HG02642 (cell line): Measurements from ENCODE around the gene NCOA7.
"Not testable (repeated sequence)": the region's sequence is repeated elsewhere in the genome, so short reads cannot be mapped to it uniquely, and the experiment has no call there.

ENCODE experiments used
- ATAC-seq: cut with Tn5 transposase; IDR thresholded peaks from one replicate; pipeline ENCODE4 v1.9.1; 2021; ENCODE audit warnings: mild to moderate bottlenecking; ENCODE audit not compliant: unreplicated experiment, poor library complexity

NCOA7 gene

GRCh38 chr6:125753937-125754259 is 36.9 kb upstream of the NCOA7 start:
- ATAC-seq: no peak

- ATAC-seq: no peak
Measured at GRCh38 chr6:125754566-125754965, 36.2 kb upstream of the NCOA7 start.

GRCh38 chr6:125759184-125759902 is 31.4 kb upstream of the NCOA7 start:
- no peak for ATAC-seq

- ATAC-seq: no peak
Measured at GRCh38 chr6:125759959-125760457, 30.8 kb upstream of the NCOA7 start.

DNA sequence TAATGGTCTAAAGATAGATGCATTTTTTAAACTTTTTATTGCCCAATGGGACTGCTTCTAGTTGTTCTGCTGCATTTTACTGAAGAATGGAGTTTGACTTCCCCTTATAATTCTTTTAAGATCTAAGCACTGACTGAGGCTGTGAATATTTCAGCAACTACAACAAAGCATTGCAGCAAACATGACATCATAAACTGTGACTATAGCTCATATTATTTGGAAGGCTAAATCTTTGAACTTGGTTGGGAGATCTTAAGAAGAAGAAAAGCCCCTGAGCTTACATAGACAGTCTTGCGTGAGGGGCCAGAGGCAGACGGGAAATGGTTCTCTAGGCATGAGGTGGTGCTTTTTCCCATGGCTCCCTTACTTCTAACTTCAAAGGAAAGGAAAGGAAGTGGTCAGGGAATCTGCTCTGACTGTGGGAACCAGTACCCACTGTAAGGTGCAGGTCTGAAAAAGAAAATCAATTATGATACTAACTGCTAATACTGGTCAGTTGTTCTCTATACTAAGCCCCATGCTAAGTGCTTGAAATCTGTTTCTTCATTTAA is 26.6 kb upstream of the NCOA7 start:
- ATAC-seq: no peak

DNA sequence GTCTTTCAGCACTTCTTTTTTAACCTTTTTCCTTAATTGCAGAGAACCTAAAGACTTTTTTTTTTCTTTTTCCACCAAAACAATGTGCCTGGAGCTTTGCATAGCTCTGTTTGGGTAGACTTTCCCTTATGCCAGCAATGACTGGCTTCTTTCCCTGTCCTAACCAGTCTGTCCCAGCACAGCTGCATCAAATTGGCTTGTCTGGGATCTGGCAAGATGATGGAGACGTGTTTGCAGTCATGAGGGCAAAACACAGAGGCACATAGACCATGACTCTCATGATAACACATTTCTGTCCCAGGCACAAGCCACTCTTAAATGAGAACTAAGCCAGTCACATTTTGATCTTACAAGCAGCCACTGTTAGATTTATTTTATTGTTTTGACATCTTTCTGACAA is 24.8 kb upstream of the NCOA7 start:
- ATAC-seq: no peak

DNA sequence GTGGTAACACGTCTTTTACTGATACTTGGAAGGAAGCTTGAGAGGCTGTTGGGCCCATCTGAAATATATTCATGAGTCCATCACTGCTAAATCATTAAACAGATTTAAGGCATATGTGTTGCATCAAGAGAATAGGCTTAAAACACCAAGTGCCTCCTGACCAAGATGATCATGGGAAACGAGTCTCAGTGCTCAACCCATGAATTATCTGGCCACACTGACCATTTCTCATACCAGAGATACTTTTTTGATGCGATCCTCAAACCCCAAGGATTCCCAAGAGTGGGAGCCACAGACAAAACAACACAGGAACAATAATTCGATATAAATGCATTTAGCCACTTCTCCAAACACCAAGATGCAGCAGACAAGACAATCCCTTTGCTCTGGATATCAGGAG is 24.1 kb upstream of the NCOA7 start:
- no peak for ATAC-seq

DNA sequence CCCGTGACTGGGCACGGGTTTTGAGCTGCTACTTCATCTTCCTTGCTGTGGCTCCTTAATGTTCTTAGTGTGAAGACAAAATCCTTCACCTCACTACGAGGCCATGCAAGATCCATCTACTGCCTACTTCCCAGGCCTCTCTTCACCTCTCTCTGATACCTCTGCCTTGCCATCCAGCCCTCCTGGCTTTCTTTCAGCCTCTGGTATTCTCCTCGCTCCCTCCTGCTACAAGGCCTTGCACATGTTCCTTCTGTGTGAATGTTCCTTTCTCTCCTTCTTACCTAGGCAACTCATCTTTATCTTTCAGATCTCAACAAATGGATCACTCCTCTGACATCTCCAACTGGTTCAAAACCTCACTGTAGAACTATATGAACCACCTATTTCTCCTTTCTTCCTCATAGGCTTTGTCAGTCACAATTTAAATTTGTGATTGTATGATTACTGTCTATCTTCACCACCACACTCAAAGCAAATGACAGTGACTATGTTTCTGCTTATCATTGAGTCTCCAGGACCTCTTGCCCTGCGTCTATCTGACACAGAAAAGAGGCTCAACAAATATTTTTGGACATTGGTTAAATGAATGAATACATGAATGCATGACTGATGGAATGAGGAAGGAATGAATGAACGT is 21.5 kb upstream of the NCOA7 start:
- no peak for ATAC-seq

DNA sequence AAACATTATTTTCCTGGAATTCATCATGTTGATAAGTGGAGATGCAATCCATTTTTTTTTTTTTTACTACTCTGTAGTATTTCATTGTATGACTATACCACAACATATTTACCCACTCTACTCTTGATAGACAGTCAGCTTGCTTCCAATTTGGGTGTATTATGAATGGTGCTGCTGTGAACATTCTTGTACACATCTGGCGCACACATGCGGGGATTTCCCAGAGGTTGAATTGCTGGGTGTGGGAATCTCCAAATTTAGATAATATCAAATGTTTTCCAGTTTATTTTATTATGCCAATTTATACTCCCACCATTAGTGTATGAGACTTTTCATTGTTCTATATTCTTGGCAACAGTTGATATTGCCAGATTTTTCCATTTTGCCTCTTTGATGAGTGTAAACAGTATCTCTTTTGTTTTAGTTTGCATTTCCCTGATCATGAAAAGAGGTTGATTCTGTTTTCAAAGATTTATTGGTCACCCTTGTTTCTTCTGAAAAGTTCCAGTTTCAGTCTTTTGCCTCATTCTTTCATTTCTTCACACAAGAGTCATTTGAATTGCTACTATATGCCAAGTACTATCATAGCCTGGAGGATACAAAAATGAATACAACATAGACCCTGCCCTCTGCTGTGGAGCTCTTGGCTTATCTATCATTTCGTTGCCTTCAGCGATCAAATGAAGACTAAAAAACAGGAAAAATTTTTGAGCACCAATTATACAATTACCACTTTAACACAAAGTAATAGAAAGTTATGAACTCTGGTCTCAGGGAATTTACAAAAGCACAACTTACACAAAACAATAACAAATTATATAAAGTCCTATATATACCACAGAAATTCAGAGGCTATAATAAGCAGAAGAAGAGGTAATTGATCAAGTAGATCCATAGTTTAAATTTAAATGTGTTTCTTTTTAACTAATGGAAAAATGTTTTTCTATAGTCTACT is 17.1 kb upstream of the NCOA7 start:
- ATAC-seq: peak; percentile 45

GRCh38 chr6:125776107-125776826 is 14.5 kb upstream of the NCOA7 start:
- ATAC-seq: not testable (repeated sequence)

DNA sequence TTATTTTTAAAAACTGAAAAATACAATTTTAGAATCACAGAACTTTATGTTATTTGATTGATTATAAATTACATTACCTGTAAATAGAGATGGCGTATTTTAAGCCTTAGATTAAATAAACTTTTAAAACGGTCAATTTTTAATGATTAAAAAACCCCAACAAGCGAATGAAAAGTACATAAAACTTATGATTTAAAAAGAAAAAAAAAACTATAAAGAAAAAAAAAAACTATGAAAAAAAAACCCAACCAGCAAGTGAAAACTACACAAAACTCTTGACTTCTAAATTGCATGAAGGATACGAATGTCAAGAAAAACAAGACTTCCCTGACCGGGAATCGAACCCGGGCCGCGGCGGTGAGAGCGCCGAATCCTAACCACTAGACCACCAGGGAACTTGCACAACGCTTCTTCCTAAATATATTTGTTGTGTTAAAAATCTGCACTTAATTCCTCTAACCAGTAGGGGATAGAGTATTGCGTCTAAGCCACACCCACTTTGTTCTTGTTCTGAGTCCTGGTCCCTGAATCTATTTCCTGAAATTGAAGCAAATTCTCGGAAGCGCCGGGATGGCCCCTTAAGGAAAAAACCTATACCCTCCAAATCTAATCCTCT is 10.7 kb upstream of the NCOA7 start:
- peak; percentile 84 for ATAC-seq

- ATAC-seq: peak; percentile 79
Measured at GRCh38 chr6:125780540-125781313, 10.0 kb upstream of the NCOA7 start.

GRCh38 chr6:125781314-125781868 is 9.4 kb upstream of the NCOA7 start:
- ATAC-seq: peak; percentile 38

DNA sequence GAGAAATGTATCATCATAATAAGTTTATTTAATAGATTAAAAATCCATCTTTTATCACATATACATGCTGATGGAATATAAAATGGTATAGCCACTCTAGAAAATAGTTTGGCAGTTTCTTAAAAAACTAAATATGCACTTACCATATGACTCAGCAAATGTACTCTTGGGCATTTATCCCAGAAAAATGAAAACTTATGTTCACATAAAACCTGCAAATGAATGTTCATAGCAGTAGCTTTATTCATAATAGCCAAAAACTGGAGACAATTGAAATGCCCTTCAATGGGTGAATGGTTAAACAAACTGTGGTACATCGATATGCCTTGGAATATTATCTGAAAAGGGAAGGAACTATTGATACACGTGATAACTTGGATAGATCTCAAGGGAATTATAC is 6.4 kb upstream of the NCOA7 start:
- ATAC-seq: no peak

DNA sequence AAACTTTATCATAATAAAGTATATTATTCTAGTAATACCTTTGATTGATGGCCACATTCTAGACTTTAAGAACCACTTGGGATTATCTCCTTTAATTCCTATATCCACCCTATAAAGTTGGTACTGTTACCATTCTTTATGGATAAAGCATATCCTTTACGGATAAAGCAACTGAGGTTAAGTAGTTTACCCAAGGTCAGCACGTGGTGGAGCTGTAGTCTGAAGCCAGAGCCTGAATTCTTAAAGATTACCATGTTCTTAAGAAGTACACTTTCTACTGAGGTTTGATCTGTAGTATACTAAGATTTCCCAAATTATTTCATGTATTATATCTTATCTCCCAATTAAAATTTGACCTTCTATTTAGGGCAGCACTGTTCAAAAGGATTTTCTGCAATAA is 3.0 kb upstream of the NCOA7 start:
- no peak for ATAC-seq

- no peak for ATAC-seq
Measured at GRCh38 chr6:125789167-125789566, 1.6 kb upstream of the NCOA7 start.

GRCh38 chr6:125789576-125790357 is 993 bp upstream of the NCOA7 start:
- peak; percentile 29 for ATAC-seq
